ENCODE results near the gene MYLIP.

MYLIP gene

DNA sequence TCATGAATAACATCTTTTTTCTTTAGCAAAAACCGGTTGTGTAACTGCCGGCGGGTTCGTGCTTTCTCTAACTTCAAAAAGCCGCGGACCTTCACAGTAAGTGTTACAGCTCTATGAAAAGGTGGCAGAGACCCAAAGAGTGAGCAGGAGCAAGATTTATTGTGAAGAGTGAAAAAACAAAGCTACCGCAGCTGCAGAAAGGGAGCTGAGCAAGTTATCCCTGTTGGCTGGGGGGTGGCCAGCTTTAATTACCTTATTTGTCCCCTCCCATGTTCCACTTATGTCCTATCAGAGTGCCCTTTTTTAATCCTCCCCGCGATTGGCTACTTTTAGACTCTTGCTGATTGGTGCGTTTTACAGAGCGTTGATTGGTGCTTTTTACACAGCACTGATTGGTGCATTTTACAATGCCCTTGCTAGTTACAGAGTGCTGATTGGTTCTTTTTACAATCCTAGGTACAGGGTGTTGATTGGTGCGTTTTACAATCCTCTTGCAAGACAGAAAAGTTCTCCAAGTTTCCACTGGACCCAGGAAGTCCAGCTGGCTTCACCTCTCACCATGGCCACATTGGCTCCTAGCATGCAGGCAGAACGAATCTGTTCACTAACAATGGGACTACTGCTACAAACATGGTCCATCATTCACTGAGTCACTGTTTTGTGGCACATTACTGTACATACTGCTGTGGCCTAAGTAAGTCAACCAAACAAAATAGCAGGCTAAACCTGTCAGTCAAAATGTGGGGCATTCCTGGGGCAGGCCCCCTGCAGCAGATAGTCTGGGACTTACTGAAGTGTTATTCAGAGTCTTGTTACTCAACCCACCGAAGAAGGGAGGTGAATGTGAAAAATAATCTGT is 52.8 kb downstream of the MYLIP start:
- no peak for TF ChIP-seq GATA3 (IDR thresholded peaks at IDR 0.05; ENCODE audit: low read depth, low read length)
- no peak for TF ChIP-seq GATA2 (IDR thresholded peaks at IDR 0.05; ENCODE audit: low read depth, low read length)

DNA sequence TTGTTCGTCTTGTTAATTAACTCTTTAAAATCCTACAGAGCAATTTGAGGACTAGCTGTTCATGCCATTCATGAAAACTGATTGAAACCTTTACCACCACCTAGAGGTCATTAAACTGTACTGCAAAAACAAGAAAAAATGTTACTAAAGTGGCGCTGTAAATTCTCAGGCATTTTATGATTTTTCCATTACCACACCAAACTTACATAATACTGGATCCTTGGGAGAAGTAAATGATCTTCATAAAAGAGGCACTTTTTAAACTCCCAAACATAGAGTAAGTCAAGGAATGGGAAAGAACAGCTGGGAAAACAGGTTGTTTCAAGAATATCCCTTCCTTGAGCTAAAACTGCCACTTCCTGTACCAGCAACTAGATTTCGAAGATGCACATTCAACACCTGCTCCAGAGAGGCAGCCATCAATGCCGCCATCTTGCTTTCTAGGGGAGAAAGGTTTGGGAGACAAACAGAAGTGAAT is 54.3 kb downstream of the MYLIP start:
- no peak for TF ChIP-seq GATA3 (IDR thresholded peaks at IDR 0.05; ENCODE audit: low read depth, low read length)
- TF ChIP-seq GATA2 (IDR thresholded peaks at IDR 0.05; ENCODE audit: low read depth, low read length): no peak

DNA sequence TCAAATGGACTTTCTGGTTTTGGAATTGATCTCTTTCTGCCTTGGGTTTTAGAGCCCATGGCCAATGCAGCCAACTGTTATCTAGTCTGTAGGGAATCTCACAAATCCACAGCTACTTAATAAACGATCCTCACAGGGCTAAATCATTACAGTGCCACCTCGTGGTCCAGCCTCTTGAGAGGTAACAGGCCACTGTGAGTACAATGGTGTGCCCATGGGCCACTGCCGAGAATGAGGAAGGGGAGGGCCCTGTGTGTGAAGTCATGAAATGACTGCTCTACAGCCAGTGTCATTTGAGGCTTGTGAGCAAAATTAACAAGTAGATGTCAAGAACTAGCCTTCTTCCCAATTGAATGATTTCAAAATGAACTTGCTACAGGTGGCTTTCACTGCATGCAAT is 55.2 kb downstream of the MYLIP start:
- TF ChIP-seq GATA2 (IDR thresholded peaks at IDR 0.05; ENCODE audit: low read depth, low read length) (no peak), GATA3 (IDR thresholded peaks at IDR 0.05; ENCODE audit: low read depth, low read length) (no peak)

DNA sequence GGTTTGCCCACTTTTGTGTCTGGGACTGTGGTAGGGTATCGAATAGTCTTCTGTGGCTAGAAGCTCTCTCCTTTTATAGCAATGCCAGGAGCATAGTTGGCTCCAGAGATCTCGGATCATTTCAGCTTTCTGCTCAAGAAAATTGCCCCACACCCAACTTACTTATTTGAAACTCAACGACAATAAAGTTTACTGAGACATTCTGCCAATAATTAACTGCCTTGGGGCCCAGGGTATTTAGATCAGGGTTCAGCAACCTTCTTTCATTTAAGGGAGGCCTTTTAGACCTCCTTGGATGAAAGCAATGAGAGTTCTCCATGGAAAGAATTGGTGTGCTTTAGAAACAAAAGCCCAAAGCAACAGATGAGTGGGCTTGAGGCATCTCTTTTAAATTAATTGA is 55.7 kb downstream of the MYLIP start:
- TF ChIP-seq GATA3 (IDR thresholded peaks at IDR 0.05; ENCODE audit: low read depth, low read length) (no peak), GATA2 (IDR thresholded peaks at IDR 0.05; ENCODE audit: low read depth, low read length) (no peak)

DNA sequence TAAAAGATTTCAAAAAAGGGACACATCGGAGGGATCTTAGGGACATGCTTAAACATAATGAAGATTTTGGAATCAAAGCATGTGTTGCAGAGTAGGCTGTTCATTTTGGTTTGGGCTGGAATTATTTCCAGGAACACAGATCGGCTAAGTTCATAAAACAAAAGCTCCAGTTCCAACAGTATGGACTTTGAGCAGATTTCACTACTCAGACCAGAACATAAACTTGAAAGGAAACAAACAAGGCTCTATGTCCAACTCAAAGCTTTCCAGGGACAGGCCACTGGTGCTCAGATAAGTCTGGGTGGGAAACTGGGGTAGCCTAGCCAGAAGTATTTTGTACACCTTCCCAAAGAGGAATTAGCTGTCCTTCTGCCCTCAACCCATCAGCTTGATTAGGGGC is 58.3 kb downstream of the MYLIP start:
- TF ChIP-seq GATA2 (IDR thresholded peaks at IDR 0.05; ENCODE audit: low read depth, low read length): no peak
- no peak for TF ChIP-seq GATA3 (IDR thresholded peaks at IDR 0.05; ENCODE audit: low read depth, low read length)

DNA sequence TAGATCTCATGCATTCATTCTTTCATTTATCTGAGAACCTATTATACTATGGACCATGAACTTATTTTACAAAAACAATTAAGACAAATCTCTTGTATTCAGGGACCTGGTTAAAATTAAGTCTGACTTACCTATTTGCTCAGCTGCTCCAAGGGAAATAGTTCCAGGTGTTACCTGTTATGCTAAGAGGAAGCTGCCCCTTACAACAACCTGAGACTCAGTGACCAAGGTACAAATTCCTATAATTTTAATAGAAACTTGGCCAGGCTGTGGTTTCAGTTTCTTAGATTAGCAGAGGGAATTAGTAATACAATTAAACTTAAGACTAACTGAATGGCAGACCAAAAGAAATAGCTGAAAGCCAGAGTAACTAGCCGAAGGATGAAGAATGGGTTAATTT is 61.3 kb downstream of the MYLIP start:
- TF ChIP-seq GATA3 (IDR thresholded peaks at IDR 0.05; ENCODE audit: low read depth, low read length): no peak
- no peak for TF ChIP-seq GATA2 (IDR thresholded peaks at IDR 0.05; ENCODE audit: low read depth, low read length)

DNA sequence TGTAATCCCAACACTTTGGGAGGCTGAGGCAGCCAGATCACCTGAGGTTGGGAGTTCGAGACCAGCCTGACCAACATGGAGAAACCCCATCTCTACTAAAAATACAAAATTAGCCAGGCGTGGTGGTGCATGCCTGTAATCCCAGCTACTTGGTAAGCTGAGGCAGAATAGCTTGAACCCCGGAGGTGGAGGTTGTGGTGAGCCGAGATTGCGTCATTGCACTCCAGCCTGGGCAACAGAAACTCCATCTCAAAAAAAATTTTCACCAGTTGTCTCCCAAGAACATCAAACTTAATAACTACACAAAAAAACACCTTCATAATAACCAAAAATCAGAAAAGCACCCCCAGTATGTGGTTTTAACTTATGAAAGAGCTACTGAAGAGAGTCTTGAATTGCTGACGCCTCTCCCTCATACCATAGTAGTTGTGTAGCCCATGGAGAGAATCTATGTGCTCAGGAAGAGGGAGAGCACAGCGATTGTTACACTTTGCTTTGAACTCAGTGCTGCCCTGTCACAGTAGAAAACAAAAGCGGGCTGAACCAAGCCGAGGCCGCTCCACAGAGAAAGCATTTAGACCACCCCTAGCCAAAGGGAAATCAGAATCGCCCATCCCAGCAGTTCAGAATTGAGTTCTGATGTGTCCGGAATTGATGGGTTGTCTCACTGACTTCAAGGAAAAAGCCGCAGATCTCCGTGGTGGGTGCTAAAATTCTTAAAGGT is 67.5 kb downstream of the MYLIP start:
- TF ChIP-seq GATA3 (IDR thresholded peaks at IDR 0.05; ENCODE audit: low read depth, low read length): no peak
- TF ChIP-seq GATA2 (IDR thresholded peaks at IDR 0.05; ENCODE audit: low read depth, low read length): no peak

DNA sequence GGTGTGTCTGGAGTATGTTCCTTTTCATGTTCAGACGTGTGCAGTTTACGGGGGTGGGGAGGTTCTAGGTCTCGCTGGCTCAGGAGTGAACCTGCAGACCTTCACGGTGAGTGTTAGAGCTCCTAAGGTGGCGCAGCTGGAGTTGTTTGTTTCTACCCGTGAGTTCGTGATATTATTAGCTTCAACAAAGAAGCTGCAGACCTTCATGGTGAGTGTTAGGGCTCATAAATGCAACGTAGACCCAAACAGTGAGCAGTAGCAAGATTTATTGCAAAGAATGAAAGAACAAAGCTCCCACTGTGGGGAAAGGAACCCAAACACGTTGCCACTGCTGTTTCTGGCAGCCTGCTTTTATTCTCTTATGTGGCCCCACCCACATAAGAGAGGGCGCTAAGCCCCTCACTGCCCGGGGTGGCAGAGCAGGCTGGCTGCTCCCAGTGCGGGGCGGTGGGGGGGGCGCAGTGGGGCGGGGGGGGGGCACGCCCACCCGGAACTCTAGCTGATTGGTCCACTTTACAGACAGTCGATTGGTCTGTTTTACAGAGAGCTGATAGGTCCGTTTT is 68.2 kb downstream of the MYLIP start:
- TF ChIP-seq GATA3 (IDR thresholded peaks at IDR 0.05; ENCODE audit: low read depth, low read length): no peak
- TF ChIP-seq GATA2 (IDR thresholded peaks at IDR 0.05; ENCODE audit: low read depth, low read length): no peak

Measured in SH-SY5Y (cell line).